Adrenal gland (tissue), 5 donors: Measurements from ENCODE around the gene SSBP3.

Experiments used
- POLR2A ChIP-seq, 2 donors: fragments of 450-650 bp; IDR thresholded peaks; one replicate each; pipeline ENCODE4 v1.6.1; 2017; ENCODE audit warnings: antibody characterized with exemption in 2 of 2, mild to moderate bottlenecking in 2 of 2, moderate library complexity in 1 of 2
- TF ChIP-seq, protein P1 (sequence below), 6 experiments: fragments of 450-650 bp in 4 of 6; fragments of 200-600 bp in 2 of 6; sonication (generic) in 1 of 6; IDR thresholded peaks; 1 replicate in 5 of 6; 2 replicates in 1 of 6; pipeline versions ENCODE4 v1.5.1 to v1.8.0; 2016 to 2021; ENCODE audit warnings: antibody characterized with exemption in 6 of 6, mild to moderate bottlenecking in 2 of 6, moderate library complexity in 1 of 6
- donor health status: DM: no; HTN: no; CAD: no.

DNA sequence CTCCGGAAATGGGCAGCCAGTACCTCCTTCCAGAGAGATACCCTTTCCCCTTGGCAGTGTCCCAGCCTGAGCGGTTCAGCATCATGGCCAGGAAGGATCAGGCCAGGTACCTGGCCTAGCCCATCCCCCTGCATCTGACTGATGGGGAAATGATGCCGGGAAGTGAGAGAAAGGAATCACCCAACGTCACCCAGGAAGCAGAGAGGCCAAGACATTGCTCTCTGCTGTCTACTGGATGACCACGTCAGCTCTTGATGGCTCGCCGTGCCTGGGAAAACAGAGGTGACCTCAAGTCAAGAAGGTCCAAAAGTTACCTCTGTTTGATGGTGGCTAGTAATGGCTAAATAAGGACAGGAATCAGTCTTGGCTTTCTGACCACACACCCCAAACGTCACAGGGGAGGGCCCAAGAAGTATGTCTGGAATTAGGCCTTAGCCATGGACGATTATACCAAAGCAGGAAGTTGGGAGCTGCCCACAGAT, 127.2 kb downstream of the SSBP3 start:
- TF ChIP-seq, protein P1, sequence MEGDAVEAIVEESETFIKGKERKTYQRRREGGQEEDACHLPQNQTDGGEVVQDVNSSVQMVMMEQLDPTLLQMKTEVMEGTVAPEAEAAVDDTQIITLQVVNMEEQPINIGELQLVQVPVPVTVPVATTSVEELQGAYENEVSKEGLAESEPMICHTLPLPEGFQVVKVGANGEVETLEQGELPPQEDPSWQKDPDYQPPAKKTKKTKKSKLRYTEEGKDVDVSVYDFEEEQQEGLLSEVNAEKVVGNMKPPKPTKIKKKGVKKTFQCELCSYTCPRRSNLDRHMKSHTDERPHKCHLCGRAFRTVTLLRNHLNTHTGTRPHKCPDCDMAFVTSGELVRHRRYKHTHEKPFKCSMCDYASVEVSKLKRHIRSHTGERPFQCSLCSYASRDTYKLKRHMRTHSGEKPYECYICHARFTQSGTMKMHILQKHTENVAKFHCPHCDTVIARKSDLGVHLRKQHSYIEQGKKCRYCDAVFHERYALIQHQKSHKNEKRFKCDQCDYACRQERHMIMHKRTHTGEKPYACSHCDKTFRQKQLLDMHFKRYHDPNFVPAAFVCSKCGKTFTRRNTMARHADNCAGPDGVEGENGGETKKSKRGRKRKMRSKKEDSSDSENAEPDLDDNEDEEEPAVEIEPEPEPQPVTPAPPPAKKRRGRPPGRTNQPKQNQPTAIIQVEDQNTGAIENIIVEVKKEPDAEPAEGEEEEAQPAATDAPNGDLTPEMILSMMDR (IDR thresholded peaks at IDR 0.05), result no peak
- no peak for TF ChIP-seq POLR2A (IDR thresholded peaks at IDR 0.05)
